ENCODE measurements around the gene NTRK3.

DNA sequence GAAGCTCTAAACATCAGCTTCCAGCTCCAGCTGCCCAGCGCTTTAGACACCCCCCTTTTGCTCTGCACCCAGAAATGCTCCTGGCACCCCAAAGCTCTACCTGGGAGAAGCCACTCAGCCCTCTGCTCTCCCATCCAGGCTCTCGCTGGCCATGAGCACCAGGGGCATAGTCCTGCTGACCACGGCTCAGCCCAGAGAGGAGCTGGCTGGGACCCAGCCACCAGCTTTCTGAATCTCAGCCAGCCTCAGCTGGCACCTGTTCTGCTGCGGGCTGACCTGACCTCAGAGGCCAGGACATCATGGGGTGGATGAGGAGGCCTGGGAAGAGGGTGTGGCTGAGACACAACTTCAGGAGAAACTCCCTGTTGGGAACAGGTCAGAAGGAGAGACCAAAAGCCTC lies 8.6 kb downstream of the NTRK3 start:
- no peak for TF ChIP-seq CTCF (IDR thresholded peaks at IDR 0.05; ENCODE audit: poor library complexity, severe bottlenecking)
- TF ChIP-seq POLR2AphosphoS5 (IDR thresholded peaks at IDR 0.05): no peak
- TF ChIP-seq EZH2 (IDR thresholded peaks at IDR 0.05; ENCODE audit: borderline replicate concordance, insufficient read depth, low read length, poor library complexity, severe bottlenecking): no peak

All from neural cell (in vitro differentiated cells).